ENCODE measurements around the gene PIK3C2B.

DNA sequence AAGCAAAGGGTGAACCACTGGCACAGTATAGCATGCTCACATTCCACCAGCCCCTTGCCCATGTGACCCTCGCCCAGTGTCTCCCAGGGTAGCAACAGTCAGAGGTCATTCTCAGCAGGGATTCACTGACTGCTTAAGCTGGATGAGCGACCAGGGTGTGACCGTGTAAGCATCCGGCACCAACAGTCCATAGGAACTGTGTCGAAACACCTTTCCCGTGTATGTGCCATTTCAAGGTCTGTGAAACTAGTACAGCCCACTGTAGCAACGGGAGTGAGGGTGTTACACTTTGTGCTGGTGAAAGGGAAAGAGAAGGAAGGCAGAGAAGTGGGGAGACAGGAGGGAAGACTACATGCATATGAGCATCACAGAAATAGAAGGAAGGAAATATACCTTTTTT is 10.8 kb downstream of the PIK3C2B start:
- TF ChIP-seq, protein P1, sequence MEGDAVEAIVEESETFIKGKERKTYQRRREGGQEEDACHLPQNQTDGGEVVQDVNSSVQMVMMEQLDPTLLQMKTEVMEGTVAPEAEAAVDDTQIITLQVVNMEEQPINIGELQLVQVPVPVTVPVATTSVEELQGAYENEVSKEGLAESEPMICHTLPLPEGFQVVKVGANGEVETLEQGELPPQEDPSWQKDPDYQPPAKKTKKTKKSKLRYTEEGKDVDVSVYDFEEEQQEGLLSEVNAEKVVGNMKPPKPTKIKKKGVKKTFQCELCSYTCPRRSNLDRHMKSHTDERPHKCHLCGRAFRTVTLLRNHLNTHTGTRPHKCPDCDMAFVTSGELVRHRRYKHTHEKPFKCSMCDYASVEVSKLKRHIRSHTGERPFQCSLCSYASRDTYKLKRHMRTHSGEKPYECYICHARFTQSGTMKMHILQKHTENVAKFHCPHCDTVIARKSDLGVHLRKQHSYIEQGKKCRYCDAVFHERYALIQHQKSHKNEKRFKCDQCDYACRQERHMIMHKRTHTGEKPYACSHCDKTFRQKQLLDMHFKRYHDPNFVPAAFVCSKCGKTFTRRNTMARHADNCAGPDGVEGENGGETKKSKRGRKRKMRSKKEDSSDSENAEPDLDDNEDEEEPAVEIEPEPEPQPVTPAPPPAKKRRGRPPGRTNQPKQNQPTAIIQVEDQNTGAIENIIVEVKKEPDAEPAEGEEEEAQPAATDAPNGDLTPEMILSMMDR (IDR thresholded peaks at IDR 0.05): no peak
- TF ChIP-seq POLR2A (IDR thresholded peaks at IDR 0.05): no peak
